GM12878 (cell line): ENCODE data around the gene CENPVL3. TPM values are rescaled to one million over a fixed set of nuclear protein-coding genes. Genes with fewer than 3 reads are reported as not detected.

Experiments
- ATAC-seq: fragments of 200-7000 bp; cut with Tn5 transposase; 3 replicates; pipeline ENCODE4 v1.9.1; 2020; ENCODE audit warnings: mild to moderate bottlenecking, moderate library complexity
- BruUV-seq: library from RNA; stranded (reverse); fragments of 400-500 nt; replicated peaks from 2 replicates; lab custom pipeline; 2021; lab: Mats Ljungman, UMichigan
- CTCF ChIA-PET: fragments of 300-600 bp; sonication (Branson Sonifier 250); formaldehyde crosslinking; extraction: SDS; loops from one replicate; lab custom pipeline; 2021; ENCODE audit warnings: inconsistent platforms; lab: Yijun Ruan, JAX
- POLR2A ChIA-PET: fragments of 350-600 bp; formaldehyde crosslinking; extraction: SDS; loops from one replicate; lab custom pipeline; 2021; ENCODE audit warnings: inconsistent platforms; lab: Charles Lee
- RAD21 ChIA-PET: fragments of 300-600 bp; sonication (Branson Sonifier 250); formaldehyde crosslinking; loops from one replicate; lab custom pipeline; 2023; ENCODE audit warnings: antibody characterized with exemption; ENCODE audit not compliant: unreplicated experiment; lab: Charles Lee
- SMC1A ChIA-PET: fragments of 300-600 bp; sonication (Branson Sonifier 250); formaldehyde crosslinking; loops from one replicate; lab custom pipeline; 2023; ENCODE audit not compliant: unreplicated experiment, uncharacterized antibody; lab: Charles Lee
- DNase-seq: peaks from one replicate; pipeline ENCODE4 v3.0.0-alpha.2; 2011; ENCODE audit warnings: low read depth, low spot score
- FAIRE-seq: peaks from 3 replicates; lab custom pipeline; 2011; peaks lifted over from hg19 to GRCh38; lab: Jason Lieb, UNC
- H2AFZ ChIP-seq: 2 replicates; pipeline ENCODE4 v1.6.0; 2011; ENCODE audit warnings: low read depth, low read length, control low read depth; ENCODE audit not compliant: control insufficient read depth
- H3K27ac ChIP-seq: 2 replicates; pipeline ENCODE4 v1.5.1; 2011; ENCODE audit warnings: control low read depth; ENCODE audit not compliant: control insufficient read depth, insufficient read depth
- H3K27me3 ChIP-seq, 2 experiments: replicated peaks in 1 of 2; 2 replicates each; pipeline versions ENCODE4 v1.6.0 to v1.6.1; 2011; ENCODE audit warnings: low read length in 1 of 2; ENCODE audit not compliant: control insufficient read depth in 2 of 2, insufficient read depth in 2 of 2
- H3K36me3 ChIP-seq, 2 experiments: 2 replicates each; pipeline ENCODE4 v1.5.1; 2011; ENCODE audit warnings: low read length in 1 of 2; ENCODE audit not compliant: control insufficient read depth in 2 of 2, insufficient read depth in 2 of 2
- H3K4me1 ChIP-seq: 2 replicates; pipeline ENCODE4 v1.6.1; 2011; ENCODE audit warnings: mild to moderate bottlenecking, low read length, moderate library complexity, mixed read lengths; ENCODE audit not compliant: control insufficient read depth, insufficient read depth
- H3K4me2 ChIP-seq: 2 replicates; pipeline ENCODE4 v1.6.0; 2011; ENCODE audit warnings: control low read depth; ENCODE audit not compliant: control insufficient read depth, insufficient read depth
- H3K4me3 ChIP-seq: fragments of 200-600 bp; sonication (generic); 2 replicates; pipeline ENCODE4 v1.5.1; 2016
- H3K79me2 ChIP-seq: 2 replicates; pipeline ENCODE4 v1.6.0; 2011; ENCODE audit warnings: low read length; ENCODE audit not compliant: control insufficient read depth, insufficient read depth
- H3K9ac ChIP-seq: 2 replicates; pipeline ENCODE4 v1.8.0; 2011; ENCODE audit warnings: low read length, control low read depth, mixed read lengths; ENCODE audit not compliant: control insufficient read depth, insufficient read depth
- H3K9me3 ChIP-seq: replicated peaks from 3 replicates; pipeline ENCODE4 v1.5.1; 2011; ENCODE audit warnings: mild to moderate bottlenecking, low read length; ENCODE audit not compliant: control insufficient read depth, insufficient read depth
- H4K20me1 ChIP-seq: 2 replicates; pipeline ENCODE4 v1.6.0; 2011; ENCODE audit not compliant: control insufficient read depth, insufficient read depth
- RAD21 ChIP-seq: IDR thresholded peaks from 2 replicates; pipeline ENCODE4 v1.6.1; 2011; ENCODE audit warnings: mild to moderate bottlenecking, low read depth, low read length, moderate library complexity; ENCODE audit not compliant: insufficient read depth
- SP1 ChIP-seq: IDR thresholded peaks from one replicate; pipeline ENCODE4 v1.6.1; 2011; ENCODE audit warnings: low read depth, low read length
- ZBED1 ChIP-seq: IDR thresholded peaks from 2 replicates; pipeline ENCODE4 v1.6.1; 2016; ENCODE audit warnings: borderline replicate concordance
- WGBS: methylation state at CpG from one replicate; pipeline ENCODE4 v1.1.6; 2016; ENCODE audit warnings: low lambda C conversion rate; ENCODE audit not compliant: insufficient replicate concordance, insufficient coverage; ENCODE audit errors: missing lambda C conversion rate; 5-methylcytosine and 5-hydroxymethylcytosine counted together
- in situ Hi-C: fragments of 300-500 bp; cut with MboI; formaldehyde crosslinking; loops from 9 replicates; pipeline ENCODE4 v1.14.3; 2018; ENCODE audit warnings: mixed read lengths
- intact Hi-C: fragments of 100-400 bp; cut with micrococcal nuclease; formaldehyde crosslinking; loops from one replicate; pipeline ENCODE4 v1.14.2; 2022; ENCODE audit not compliant: unreplicated experiment
- polyA plus RNA-seq, 11 experiments: library from polyadenylated mRNA; depleted of rRNA in 4 of 11; unstranded in 6 of 11; stranded (reverse) in 5 of 11; fragments of >200 nt; fragmentation: Nextera tagmentation in 4 of 11; fragmentation: Illumina TruSeq in 1 of 11; extraction: Ambion mirVana in 4 of 11; extraction: Trizol in 1 of 11; gene quantifications; 1 replicate in 1 of 11; 2 replicates in 10 of 11; pipeline versions ENCODE4 v1.2.1 to v1.2.3, GENCODE V29; 2011 to 2016; ENCODE audit warnings: inconsistent platforms in 2 of 11, missing spikeins in 2 of 11, low read depth in 1 of 11
- total RNA-seq, 4 experiments: library from RNA; depleted of rRNA in 3 of 4; stranded (reverse); fragments of >200 nt in 3 of 4; fragmentation: Illumina TruSeq in 1 of 4; extraction: Trizol in 1 of 4; gene quantifications; 2 replicates each; pipeline versions ENCODE4 v1.2.1 to v1.2.3, GENCODE V29; 2013 to 2021
- TF ChIP-seq, protein P1 (sequence below): IDR thresholded peaks from 2 replicates; pipeline ENCODE4 v1.6.1; 2012; ENCODE audit warnings: low read depth, low read length, improper control_type of control experiment
- TF ChIP-seq, protein P2 (sequence below): fragments of 450-650 bp; IDR thresholded peaks from 2 replicates; pipeline ENCODE4 v1.6.1; 2018; ENCODE audit warnings: borderline replicate concordance, mild to moderate bottlenecking; ENCODE audit not compliant: partially characterized antibody
- TF ChIP-seq, protein P3 (sequence below): IDR thresholded peaks from 2 replicates; pipeline ENCODE4 v1.6.1; 2011; ENCODE audit warnings: low read depth, mild to moderate bottlenecking, low read length, moderate library complexity, borderline replicate concordance; ENCODE audit errors: extremely low read depth

CENPVL3 gene
- total and polyA plus RNA-seq, 10 of the 15 experiments (the other 5 are each of a cell fraction or from before 2014, with no cell fraction given), result not detected

DNA sequence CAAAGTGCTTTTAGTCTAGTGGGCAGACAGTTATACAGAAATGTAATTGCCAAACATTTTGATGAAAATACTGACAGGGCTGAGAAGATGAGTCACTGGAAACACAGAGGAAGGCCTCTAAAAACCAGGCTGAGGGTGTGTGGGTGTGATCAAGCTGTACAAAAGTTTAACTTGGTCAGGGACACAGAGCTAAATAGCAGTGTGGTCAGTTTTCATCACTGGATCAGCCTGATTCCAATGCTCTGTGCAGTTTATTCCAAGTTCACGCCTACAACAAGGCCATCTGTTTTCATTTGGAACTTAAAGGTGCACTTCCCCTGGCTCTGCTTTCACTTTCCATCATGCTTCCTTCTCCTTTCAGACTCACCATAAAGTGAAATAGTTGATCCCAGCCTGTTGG lies 10.6 kb downstream of the CENPVL3 start:
- H3K4me1 ChIP-seq, result no peaks in the 10 kb centered on the region
- H2AFZ ChIP-seq, result no peak overlapping the region
- in situ Hi-C loops, result no loop called here
- ChIA-PET POLR2A (no interaction called here), RAD21 (no interaction called here), CTCF (interaction anchor here (0.8 kb wide), 1 partner anchor 11 kb away, joined by 3 read pairs; no protein-coding TSS in a partner anchor), SMC1A (no interaction called here)
- no peaks in the 10 kb centered on the region for H3K36me3 ChIP-seq
- no peaks in the 10 kb centered on the region for H3K9me3 ChIP-seq
- no TSS peak for BruUV-seq
- 0% methylated on average over 1 of the region's 1 CpG for WGBS
- no peak for TF ChIP-seq RAD21
- TF ChIP-seq, protein P1, sequence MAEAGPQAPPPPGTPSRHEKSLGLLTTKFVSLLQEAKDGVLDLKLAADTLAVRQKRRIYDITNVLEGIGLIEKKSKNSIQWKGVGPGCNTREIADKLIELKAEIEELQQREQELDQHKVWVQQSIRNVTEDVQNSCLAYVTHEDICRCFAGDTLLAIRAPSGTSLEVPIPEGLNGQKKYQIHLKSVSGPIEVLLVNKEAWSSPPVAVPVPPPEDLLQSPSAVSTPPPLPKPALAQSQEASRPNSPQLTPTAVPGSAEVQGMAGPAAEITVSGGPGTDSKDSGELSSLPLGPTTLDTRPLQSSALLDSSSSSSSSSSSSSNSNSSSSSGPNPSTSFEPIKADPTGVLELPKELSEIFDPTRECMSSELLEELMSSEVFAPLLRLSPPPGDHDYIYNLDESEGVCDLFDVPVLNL, result no peak
- TF ChIP-seq SP1, result no peak
- TF ChIP-seq ZBED1, result no peak
- TF ChIP-seq, protein P2, sequence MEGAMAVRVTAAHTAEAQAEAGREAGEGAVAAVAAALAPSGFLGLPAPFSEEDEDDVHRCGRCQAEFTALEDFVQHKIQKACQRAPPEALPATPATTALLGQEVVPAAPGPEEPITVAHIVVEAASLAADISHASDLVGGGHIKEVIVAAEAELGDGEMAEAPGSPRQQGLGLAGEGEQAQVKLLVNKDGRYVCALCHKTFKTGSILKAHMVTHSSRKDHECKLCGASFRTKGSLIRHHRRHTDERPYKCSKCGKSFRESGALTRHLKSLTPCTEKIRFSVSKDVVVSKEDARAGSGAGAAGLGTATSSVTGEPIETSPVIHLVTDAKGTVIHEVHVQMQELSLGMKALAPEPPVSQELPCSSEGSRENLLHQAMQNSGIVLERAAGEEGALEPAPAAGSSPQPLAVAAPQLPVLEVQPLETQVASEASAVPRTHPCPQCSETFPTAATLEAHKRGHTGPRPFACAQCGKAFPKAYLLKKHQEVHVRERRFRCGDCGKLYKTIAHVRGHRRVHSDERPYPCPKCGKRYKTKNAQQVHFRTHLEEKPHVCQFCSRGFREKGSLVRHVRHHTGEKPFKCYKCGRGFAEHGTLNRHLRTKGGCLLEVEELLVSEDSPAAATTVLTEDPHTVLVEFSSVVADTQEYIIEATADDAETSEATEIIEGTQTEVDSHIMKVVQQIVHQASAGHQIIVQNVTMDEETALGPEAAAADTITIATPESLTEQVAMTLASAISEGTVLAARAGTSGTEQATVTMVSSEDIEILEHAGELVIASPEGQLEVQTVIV, result no peak
- TF ChIP-seq, protein P3, sequence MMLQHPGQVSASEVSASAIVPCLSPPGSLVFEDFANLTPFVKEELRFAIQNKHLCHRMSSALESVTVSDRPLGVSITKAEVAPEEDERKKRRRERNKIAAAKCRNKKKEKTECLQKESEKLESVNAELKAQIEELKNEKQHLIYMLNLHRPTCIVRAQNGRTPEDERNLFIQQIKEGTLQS, result no peak
- H3K4me2 ChIP-seq, result no peak overlapping the region; the same call in 1 of the 2 replicates
- no peak for DNase-seq
- no peaks in the 10 kb centered on the region for H3K79me2 ChIP-seq
- ATAC-seq, result no peak
- H3K9ac ChIP-seq, result no peak overlapping the region
- H3K27ac ChIP-seq, result no peak overlapping the region
- H3K27me3 ChIP-seq, result no peaks in the 10 kb centered on the region; a peak in 1 of 4 replicates
- intact Hi-C loops, result no loop called here
- FAIRE-seq, result no peak
- no peak overlapping the region for H3K4me3 ChIP-seq
- no peaks in the 10 kb centered on the region for H4K20me1 ChIP-seq
